A673 (cell line): ENCODE results near the gene RPH3AL.

Source experiments
- EZH2 ChIP-seq: fragments of 200-600 bp; sonication (generic); IDR thresholded peaks from 2 replicates; pipeline ENCODE4 v1.6.1; 2017; ENCODE audit warnings: borderline replicate concordance, low read depth, mild to moderate bottlenecking, mixed read lengths, antibody characterized with exemption, low read length; ENCODE audit not compliant: poor library complexity, severe bottlenecking
- TF ChIP-seq, protein P1 (sequence below): fragments of 300-800, 200-600 bp; sonication (generic); conservative IDR thresholded peaks from 2 replicates; pipeline ENCODE4 v1.5.1; 2017; ENCODE audit warnings: low read depth, mild to moderate bottlenecking, antibody characterized with exemption, low read length, moderate library complexity, mixed read lengths

- TF ChIP-seq, protein P1, sequence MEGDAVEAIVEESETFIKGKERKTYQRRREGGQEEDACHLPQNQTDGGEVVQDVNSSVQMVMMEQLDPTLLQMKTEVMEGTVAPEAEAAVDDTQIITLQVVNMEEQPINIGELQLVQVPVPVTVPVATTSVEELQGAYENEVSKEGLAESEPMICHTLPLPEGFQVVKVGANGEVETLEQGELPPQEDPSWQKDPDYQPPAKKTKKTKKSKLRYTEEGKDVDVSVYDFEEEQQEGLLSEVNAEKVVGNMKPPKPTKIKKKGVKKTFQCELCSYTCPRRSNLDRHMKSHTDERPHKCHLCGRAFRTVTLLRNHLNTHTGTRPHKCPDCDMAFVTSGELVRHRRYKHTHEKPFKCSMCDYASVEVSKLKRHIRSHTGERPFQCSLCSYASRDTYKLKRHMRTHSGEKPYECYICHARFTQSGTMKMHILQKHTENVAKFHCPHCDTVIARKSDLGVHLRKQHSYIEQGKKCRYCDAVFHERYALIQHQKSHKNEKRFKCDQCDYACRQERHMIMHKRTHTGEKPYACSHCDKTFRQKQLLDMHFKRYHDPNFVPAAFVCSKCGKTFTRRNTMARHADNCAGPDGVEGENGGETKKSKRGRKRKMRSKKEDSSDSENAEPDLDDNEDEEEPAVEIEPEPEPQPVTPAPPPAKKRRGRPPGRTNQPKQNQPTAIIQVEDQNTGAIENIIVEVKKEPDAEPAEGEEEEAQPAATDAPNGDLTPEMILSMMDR, result no peak
- no peak for TF ChIP-seq EZH2
These were observed 93.1 kb downstream of the RPH3AL start for GRCh38 chr17:259341-259976.
